Retinal pigment epithelial cell (primary cell): ENCODE data around the gene GPR162.
A peak's percentile ranks its signal among the peaks of the same experiment; 100 is the strongest.
"Not testable (repeated sequence)": the region's sequence is repeated elsewhere in the genome, so short reads cannot be mapped to it uniquely, and the experiment has no call there.

Experiments
- DNase-seq: peaks from one replicate; pipeline ENCODE4 v3.0.0-alpha.2; 2010; ENCODE audit warnings: low read depth
- H3K4me3 ChIP-seq: 2 replicates; pipeline ENCODE4 v1.5.1; 2011; ENCODE audit warnings: mild to moderate bottlenecking, low read length, control low read depth, moderate library complexity
- TF ChIP-seq, protein P1 (sequence below): conservative IDR thresholded peaks from 2 replicates; pipeline ENCODE4 v1.5.1; 2011; ENCODE audit warnings: low read depth, low read length, control low read depth, inconsistent platforms

Gene GPR162

DNA sequence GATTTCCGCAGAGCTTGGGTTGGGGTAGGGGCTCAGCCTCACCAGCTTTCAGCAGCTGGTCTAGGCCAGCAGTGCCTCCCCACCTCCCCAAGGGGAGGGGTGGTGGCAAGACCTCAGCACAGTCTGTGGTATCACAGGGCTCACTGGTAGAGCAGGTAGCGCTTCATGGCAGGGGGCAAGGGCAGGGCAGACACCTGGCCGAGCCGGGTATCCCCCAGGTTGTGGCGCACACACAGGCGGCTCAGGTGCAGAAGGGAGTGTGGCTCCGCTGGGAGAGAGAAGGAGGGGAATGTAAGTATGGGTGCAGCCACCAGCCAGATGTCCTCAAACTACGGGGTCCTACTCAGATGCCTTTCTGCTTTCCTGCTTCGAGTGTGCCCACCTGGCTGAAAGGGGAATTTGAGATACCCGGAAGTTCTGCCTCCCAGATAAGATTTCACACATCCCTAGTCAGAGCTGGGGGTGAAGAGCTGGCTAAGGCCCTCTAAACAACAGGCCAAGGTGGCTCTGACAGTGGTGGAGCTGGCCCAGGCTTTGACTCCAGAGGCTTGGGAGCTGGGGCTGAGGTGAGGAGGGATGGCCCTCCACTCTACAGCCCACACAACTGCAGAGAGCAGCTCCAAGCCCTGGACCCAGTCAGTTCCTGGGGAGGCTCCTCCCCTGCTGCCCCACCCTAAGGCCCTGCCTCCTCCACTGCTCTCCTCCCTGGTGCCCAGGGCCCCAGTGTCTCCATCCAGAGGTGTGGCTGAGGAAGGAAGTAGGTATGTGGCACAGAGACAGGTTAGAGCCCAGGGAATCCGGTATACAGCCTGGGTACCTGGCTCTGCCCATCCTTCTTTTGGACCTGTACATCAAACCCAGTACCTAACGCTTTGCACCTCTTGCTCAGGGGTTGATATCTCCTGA, 49.7 kb downstream of the GPR162 start:
- TF ChIP-seq, protein P1, sequence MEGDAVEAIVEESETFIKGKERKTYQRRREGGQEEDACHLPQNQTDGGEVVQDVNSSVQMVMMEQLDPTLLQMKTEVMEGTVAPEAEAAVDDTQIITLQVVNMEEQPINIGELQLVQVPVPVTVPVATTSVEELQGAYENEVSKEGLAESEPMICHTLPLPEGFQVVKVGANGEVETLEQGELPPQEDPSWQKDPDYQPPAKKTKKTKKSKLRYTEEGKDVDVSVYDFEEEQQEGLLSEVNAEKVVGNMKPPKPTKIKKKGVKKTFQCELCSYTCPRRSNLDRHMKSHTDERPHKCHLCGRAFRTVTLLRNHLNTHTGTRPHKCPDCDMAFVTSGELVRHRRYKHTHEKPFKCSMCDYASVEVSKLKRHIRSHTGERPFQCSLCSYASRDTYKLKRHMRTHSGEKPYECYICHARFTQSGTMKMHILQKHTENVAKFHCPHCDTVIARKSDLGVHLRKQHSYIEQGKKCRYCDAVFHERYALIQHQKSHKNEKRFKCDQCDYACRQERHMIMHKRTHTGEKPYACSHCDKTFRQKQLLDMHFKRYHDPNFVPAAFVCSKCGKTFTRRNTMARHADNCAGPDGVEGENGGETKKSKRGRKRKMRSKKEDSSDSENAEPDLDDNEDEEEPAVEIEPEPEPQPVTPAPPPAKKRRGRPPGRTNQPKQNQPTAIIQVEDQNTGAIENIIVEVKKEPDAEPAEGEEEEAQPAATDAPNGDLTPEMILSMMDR = no peak
- no peak for DNase-seq
- H3K4me3 ChIP-seq = peak overlapping the region; percentile 78

DNA sequence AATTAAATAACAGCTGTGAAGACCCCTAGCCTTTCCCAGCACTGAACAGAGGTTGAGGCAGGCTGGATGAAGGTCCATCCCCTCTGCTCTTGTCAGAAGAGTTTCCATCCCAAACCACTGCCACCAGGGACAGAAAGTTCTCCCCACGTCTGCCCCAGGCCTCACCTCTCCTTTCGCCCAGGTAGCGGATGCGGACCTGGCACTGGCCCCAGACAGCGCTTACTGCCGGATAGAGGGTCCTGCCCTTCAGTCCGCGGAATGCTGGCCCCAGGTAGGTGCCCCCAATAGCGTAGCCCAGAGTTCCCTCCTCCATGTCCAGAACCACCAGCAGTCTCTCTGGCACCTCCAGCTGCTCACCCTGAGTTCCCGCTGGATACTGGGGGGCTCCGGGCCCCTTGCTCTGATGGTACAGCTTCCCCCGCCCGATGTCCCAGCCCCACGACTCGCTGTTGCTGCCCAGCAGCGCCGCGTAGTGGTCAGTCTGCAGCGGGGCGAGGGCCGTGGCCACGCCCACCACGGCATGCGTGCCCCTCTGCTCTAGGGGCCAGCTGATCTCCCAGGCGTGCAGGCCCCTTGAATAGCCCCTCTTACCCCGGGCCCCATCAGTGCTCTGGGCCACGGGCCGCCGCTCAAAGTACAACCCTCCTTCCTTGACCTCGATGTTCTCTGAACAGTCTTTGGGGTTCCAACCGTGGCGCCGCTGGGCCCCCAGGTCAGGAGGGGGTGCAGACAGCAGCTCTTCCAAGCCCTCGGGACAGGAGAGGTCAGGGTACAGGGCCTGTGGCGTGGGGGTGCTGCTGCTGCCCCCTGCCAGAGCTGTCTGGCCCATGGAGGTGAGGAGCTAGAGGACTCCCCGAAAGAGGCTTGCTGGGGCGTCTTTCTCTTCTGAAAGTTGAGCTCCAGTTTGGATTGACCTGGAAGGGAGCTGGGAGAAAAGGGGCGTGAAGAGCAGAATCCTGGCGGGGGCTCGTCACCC, 50.7 kb downstream of the GPR162 start:
- TF ChIP-seq, protein P1 = peak; percentile 97
- DNase-seq = no peak

DNA sequence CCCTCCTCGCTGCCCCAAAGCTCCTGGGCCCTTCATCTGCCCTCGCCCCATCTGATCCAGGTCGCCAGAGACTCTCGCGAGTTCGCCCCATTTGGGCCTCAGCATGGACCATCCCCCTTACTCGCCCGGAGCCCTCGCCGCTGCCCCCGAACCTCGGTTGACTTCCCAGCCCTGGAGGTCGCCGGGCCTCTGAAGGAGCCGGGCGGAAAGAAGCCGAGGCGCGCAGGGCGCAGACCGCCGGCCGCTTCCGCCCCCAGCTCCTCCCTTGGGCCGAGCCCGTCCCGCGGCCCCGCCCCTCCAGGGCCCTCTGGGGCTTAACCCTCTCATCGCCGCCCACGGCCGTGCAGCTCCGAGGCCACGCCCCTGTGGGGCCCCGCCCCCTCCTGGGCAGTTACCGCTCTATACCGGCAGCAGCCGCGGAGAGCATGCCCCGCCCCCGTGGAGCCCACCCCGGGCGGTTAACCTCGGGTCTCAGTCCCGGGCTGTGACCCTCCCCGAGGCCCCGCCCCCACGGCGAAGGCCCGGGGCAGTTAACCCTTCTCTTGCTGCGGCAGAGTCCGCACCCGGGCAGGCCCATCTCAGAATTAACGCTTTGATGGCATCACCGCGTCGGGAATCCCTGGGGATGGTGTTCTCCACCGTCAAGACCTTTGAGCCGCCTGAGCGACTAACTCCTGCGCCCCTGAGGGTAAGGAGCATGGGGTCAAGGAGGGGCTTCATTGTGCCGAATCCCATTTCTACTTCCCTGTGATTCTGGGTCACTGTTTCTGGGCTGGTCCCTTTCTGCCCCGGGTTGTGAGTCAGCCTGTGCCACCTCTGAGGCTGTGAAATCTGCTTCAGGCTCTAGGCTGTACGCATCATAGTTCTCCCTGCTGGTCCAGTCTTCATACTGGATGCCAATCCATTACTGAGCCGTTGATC, 51.7 kb downstream of the GPR162 start, which contains the start of gene SPSB2:
Gene SPSB2 (minus strand): TSS at position 210 of the 921 bp plus-strand sequence. CDS start 402 bp downstream, outside the sequence.
- DNase-seq = peak; percentile 84
- TF ChIP-seq, protein P1 = no peak
- peak within 1 kb of the TSS; percentile 78 for H3K4me3 ChIP-seq

More for the DNA sequence above, 50.7 kb downstream of the GPR162 start:
- peak overlapping the region; percentile 78 for H3K4me3 ChIP-seq

DNA sequence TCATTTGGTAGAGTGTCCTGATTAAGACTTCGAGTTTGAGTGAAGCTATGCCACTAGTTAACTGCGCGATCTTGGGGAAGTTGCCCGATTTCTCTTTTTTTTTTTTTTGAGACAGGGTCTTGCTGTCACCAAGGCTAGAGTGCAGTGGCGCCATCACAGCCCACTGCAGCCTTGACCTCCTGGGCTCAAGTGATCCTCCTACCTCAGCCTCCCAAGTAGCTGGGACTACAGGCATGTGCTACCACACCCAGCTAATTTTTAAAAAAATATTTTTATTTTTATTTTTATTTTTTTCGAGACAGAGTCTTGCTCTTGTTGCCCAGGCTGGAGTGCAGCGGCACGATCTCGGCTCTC, 52.4 kb downstream of the GPR162 start:
- peak overlapping the region; percentile 78 for H3K4me3 ChIP-seq
- DNase-seq = not testable (repeated sequence)
